ENCODE measurements around the gene RASGEF1C. TPM values are rescaled to one million over a fixed set of nuclear protein-coding genes. Genes with fewer than 3 reads are reported as not detected.

RASGEF1C gene
- total RNA-seq, 6 experiments from 2014 or later = 0.64 TPM; not detected in 5

DNA sequence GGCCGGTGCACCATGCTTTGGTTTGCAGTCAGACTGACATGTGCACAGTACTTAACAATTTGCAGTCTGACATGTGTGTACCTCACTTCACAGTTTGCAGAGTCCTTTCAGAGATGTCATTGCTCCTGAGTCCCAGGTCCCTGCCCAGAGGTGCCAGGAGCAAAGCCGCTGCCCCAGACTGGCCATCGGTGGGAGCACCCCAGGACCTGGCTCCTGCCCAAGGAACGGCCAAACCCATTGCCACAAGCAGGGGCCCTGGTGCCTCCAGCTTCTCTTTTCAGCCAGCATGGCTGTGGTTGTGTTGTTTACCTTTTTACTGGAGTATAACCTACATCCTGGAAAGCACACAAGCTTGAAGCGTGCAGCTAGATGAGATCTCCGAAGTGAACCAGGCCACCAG lies 28.6 kb downstream of the RASGEF1C start:
- no peak overlapping the region for H3K4me3 ChIP-seq
- 65% methylated on average over 2 of the region's 6 CpGs for WGBS (ENCODE audit: insufficient coverage, low coverage, low lambda C conversion rate, missing lambda C conversion rate)
- H3K9me3 ChIP-seq = no peaks in the 10 kb centered on the region
- intact Hi-C loops (cut with DNase I) = no loop called here
- DNase-seq (no peak), ATAC-seq (no peak)
- no peak overlapping the region for H3K27ac ChIP-seq
- TF ChIP-seq, protein P1, sequence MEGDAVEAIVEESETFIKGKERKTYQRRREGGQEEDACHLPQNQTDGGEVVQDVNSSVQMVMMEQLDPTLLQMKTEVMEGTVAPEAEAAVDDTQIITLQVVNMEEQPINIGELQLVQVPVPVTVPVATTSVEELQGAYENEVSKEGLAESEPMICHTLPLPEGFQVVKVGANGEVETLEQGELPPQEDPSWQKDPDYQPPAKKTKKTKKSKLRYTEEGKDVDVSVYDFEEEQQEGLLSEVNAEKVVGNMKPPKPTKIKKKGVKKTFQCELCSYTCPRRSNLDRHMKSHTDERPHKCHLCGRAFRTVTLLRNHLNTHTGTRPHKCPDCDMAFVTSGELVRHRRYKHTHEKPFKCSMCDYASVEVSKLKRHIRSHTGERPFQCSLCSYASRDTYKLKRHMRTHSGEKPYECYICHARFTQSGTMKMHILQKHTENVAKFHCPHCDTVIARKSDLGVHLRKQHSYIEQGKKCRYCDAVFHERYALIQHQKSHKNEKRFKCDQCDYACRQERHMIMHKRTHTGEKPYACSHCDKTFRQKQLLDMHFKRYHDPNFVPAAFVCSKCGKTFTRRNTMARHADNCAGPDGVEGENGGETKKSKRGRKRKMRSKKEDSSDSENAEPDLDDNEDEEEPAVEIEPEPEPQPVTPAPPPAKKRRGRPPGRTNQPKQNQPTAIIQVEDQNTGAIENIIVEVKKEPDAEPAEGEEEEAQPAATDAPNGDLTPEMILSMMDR (IDR thresholded peaks at IDR 0.05) = no peak
- TF ChIP-seq POLR2A (IDR thresholded peaks at IDR 0.05) = no peak
- no peaks in the 10 kb centered on the region for H3K27me3 ChIP-seq
- no peaks in the 10 kb centered on the region for H3K4me1 ChIP-seq
- no peaks in the 10 kb centered on the region for H3K36me3 ChIP-seq

DNA sequence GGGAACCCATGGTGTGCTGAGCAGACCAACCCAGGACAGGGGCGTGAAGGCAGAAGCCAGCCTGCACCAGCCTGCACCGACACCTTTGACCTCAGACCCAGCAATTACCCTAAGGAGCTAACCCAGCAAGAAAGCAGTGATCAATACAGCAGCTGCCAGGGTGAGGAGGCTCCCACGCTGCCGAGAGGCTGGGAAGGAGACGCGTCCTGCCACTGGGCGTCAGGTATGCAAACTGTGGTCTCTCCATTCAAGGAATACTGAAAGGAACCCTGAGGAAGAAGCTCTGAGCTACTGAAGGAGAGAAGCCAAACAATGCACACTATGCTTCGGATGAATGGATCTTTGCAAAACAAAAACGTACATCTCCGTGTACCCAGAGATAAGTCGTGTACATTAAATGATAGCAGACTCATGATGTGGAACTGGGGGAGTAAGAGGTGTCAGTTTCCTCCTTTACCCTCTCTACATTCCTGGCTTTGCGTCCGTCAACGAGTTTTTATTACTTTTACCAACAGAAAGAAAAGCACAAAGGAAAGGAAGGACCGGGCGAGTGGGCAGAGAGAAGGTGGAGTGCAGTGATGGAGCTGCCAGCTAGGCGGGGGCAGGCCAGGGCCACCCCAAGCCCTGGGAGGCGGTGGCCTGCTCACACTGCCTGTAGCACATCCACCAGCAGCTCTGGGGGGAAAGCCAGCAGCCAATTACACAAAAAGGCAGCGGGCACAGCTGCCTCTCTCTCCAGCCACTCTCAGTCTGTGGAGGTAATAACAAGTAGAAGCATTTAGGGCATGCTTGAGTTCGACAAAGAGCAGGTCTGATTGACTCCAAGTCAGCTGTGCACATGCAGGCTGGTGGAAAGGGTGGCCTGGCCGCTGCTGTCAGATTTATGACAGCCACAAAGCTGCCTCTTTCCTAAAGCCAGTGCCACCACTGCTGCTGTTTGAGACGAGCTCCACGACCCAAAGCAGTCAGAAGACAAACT lies 29.3 kb downstream of the RASGEF1C start:
- DNase-seq (no peak), ATAC-seq (no peak)
- Histone ChIP-seq H3K4me3 (no peak overlapping the region), H3K9me3 (no peaks in the 10 kb centered on the region), H3K27me3 (no peaks in the 10 kb centered on the region), H3K4me1 (no peaks in the 10 kb centered on the region), H3K27ac (no peak overlapping the region), H3K36me3 (no peaks in the 10 kb centered on the region)
- TF ChIP-seq, protein P1 (IDR thresholded peaks at IDR 0.05) = no peak
- intact Hi-C loops (cut with DNase I) = no loop called here
- 53% methylated on average over 12 of the region's 23 CpGs for WGBS (ENCODE audit: insufficient coverage, low coverage, low lambda C conversion rate, missing lambda C conversion rate)

DNA sequence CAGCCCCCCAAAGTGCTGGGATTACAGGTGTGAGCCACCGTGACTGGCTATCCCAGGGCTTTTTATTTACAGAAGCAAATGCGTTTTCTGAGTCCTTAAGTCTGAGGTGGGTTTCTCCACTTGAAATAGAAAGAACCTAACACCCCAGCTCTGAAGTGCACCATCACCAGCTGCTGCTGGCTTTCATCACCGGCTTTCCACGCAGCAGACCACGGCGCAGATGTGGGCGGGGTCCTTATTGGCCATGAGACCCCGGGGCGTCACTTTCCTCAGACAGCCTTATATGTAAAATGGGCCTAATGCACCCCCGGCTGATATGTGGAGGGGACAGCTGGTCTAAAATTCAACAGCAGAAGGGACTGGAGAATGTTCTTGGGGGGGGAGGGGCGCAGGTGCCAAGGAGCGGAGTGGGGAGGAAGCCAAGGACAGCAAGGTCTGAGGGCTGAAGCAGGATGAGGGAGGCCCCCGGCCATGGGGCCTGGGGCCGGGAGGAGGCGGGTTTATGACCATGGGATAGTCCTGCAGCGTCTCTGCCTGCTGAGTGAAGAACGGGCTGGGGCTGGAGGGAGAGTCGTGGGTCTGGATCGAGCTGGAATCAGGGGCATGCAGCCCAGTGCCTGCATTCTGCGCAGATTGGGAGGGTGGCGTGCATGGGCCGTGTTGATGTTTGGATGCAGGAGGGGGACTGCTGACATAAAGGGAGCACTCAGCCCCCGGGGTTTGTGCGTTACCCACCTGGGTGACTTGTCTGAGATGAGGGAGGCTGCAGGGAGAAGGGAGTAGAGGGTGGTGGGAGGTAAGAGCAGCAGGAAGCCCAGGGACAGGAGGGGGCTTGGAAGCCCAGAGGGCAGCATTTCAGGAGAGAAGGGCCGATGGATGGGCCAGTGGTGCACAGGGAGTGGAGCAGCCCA lies 30.2 kb downstream of the RASGEF1C start:
- no peak overlapping the region for H3K27ac ChIP-seq
- TF ChIP-seq POLR2A (IDR thresholded peaks at IDR 0.05) = no peak
- TF ChIP-seq, protein P1 (IDR thresholded peaks at IDR 0.05) = no peak
- ATAC-seq = no peak
- DNase-seq = no peak
- H3K4me3 ChIP-seq = no peak overlapping the region
- no peaks in the 10 kb centered on the region for H3K9me3 ChIP-seq
- 68% methylated on average over 16 of the region's 25 CpGs for WGBS (ENCODE audit: insufficient coverage, low coverage, low lambda C conversion rate, missing lambda C conversion rate)
- H3K36me3 ChIP-seq = no peaks in the 10 kb centered on the region
- intact Hi-C loops (cut with DNase I) = no loop called here
- no peaks in the 10 kb centered on the region for H3K27me3 ChIP-seq
- H3K4me1 ChIP-seq = no peaks in the 10 kb centered on the region

DNA sequence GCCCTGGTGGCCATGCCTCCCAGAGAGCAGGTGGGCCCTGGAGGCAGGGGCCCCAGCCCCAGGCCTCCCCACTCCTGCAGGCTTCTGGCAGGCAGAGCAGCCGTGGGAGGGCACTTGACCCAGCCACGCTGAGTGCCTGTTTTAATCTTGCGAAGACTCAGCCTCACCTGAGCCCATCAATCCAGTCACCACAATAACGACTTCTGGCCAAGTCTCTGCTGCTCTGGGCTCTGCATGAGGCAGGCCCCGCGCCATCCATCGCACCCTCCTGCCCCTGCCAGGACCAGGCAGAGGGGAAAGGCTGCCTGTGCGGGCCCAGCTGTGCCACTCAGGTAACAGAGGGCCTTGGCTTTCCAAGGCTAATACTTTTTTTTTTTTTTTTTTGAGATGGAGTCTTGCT lies 32.8 kb downstream of the RASGEF1C start:
- DNase-seq = no peak
- WGBS (ENCODE audit: insufficient coverage, low coverage, low lambda C conversion rate, missing lambda C conversion rate) = 100% methylated on average over 1 of the region's 8 CpGs
- Histone ChIP-seq H3K27me3 (no peaks in the 10 kb centered on the region), H3K4me3 (no peak overlapping the region), H3K36me3 (no peaks in the 10 kb centered on the region), H3K27ac (no peak overlapping the region), H3K4me1 (no peaks in the 10 kb centered on the region), H3K9me3 (no peaks in the 10 kb centered on the region)
- ATAC-seq = no peak
- intact Hi-C loops (cut with DNase I) = no loop called here
- TF ChIP-seq, protein P1 (IDR thresholded peaks at IDR 0.05) = no peak
- no peak for TF ChIP-seq POLR2A (IDR thresholded peaks at IDR 0.05)
